ENCODE measurements around the gene OXSM.

DNA sequence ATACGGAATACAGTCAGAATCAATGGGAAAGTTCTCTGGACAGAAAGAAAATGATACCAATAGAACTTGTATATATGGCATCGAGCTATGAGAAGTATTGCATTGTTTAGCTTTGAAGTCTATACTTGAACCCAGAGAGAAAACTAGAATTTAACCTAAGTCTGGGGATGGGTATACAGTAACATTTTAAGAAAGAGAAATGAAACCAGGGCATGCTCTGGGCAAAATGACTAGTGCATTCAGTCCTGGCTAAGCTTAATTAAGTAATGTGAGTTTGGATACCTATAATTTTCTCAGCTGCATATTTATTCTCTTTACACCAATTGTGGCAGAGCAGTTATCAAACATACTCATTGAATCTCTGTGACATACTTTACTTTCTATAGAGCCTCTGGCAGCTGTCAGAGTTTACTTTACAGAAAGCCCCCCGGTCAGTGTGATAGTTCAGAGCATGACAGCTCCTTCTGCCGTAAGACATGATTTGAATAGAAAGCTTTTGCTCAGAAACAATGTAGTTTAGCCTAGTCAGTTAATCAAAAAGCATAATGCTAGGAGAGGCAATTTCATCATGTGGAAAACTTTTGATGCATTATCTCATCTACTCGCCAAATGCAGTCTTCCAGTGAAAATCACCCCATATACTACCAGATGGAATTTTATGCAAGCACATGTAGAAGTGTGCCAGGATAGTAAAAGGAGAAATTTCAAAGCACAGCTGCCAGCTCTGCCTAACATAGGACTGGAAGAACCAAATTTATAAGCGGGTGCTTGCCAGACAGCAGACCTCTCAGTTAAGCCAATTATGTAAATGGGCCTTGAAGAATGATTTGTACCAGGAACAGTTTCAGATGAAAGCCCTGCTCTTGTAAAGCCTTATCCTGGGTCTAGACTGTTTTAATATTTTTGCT, 40.7 kb downstream of the OXSM start:
- TF ChIP-seq, protein P1, sequence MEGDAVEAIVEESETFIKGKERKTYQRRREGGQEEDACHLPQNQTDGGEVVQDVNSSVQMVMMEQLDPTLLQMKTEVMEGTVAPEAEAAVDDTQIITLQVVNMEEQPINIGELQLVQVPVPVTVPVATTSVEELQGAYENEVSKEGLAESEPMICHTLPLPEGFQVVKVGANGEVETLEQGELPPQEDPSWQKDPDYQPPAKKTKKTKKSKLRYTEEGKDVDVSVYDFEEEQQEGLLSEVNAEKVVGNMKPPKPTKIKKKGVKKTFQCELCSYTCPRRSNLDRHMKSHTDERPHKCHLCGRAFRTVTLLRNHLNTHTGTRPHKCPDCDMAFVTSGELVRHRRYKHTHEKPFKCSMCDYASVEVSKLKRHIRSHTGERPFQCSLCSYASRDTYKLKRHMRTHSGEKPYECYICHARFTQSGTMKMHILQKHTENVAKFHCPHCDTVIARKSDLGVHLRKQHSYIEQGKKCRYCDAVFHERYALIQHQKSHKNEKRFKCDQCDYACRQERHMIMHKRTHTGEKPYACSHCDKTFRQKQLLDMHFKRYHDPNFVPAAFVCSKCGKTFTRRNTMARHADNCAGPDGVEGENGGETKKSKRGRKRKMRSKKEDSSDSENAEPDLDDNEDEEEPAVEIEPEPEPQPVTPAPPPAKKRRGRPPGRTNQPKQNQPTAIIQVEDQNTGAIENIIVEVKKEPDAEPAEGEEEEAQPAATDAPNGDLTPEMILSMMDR (IDR thresholded peaks at IDR 0.05; ENCODE audit: low read length): no peak
- TF ChIP-seq EZH2 (IDR thresholded peaks at IDR 0.05; ENCODE audit: borderline replicate concordance, low read length): no peak
